IMR-90 (cell line): ENCODE measurements around the gene GAS7. TPM values are rescaled to one million over a fixed set of nuclear protein-coding genes. Genes with fewer than 3 reads are reported as not detected.

Experiments used
- ATAC-seq: fragments of 200-7000 bp; cut with Tn5 transposase; 2 replicates; pipeline ENCODE4 v1.9.1; 2020; ENCODE audit warnings: low read depth, mild to moderate bottlenecking, moderate library complexity
- BruUV-seq: library from RNA; stranded (reverse); fragments of 400-500 nt; replicated peaks from 2 replicates; lab custom pipeline; 2021; lab: Mats Ljungman, UMichigan
- CTCF ChIA-PET: fragments of 300-600 bp; formaldehyde crosslinking; extraction: SDS; loops from one replicate; lab custom pipeline; 2021; ENCODE audit warnings: antibody characterized with exemption; lab: Yijun Ruan, JAX
- POLR2A ChIA-PET: fragments of 300-600 bp; sonication (Branson Sonifier 250); formaldehyde crosslinking; loops from one replicate; lab custom pipeline; 2022; ENCODE audit warnings: antibody characterized with exemption; ENCODE audit not compliant: unreplicated experiment; lab: Charles Lee
- DNase-seq: peaks from one replicate; pipeline ENCODE4 v3.0.0; 2013
- H2AFZ ChIP-seq: replicated peaks from 2 replicates; pipeline ENCODE3; 2013; ENCODE audit warnings: low read length, mild to moderate bottlenecking; ENCODE audit not compliant: poor library complexity
- H2AK5ac ChIP-seq: 2 replicates; pipeline ENCODE4 v1.6.1; 2013; ENCODE audit warnings: low read depth, low read length, inconsistent platforms
- H2AK9ac ChIP-seq: replicated peaks from 2 replicates; pipeline ENCODE3; 2013; ENCODE audit warnings: mild to moderate bottlenecking, low read depth, low read length, moderate library complexity; ENCODE audit not compliant: poor library complexity
- H2BK120ac ChIP-seq: 2 replicates; pipeline ENCODE4 v1.6.1; 2013; ENCODE audit warnings: low read depth, low read length, inconsistent platforms
- H2BK15ac ChIP-seq: 3 replicates; pipeline ENCODE4 v1.6.1; 2013; ENCODE audit warnings: low read depth, low read length, inconsistent platforms
- H2BK20ac ChIP-seq: 2 replicates; pipeline ENCODE4 v1.6.1; 2013; ENCODE audit warnings: low read depth, mild to moderate bottlenecking, inconsistent platforms, low read length, moderate library complexity
- H2BK5ac ChIP-seq: 2 replicates; pipeline ENCODE4 v1.6.1; 2013; ENCODE audit warnings: mild to moderate bottlenecking, low read depth, low read length, inconsistent platforms; ENCODE audit not compliant: poor library complexity, severe bottlenecking
- H3K14ac ChIP-seq: replicated peaks from 2 replicates; pipeline ENCODE4 v1.6.1; 2013; ENCODE audit warnings: low read depth, low read length, inconsistent platforms
- H3K18ac ChIP-seq: 2 replicates; pipeline ENCODE4 v1.6.1; 2013; ENCODE audit warnings: low read depth, low read length, control low read depth
- H3K23ac ChIP-seq: 2 replicates; pipeline ENCODE4 v1.6.1; 2013; ENCODE audit warnings: low read depth, low read length, inconsistent platforms
- H3K27ac ChIP-seq: 2 replicates; pipeline ENCODE4 v1.5.1; 2013; ENCODE audit warnings: mild to moderate bottlenecking, control low read depth, low read length; ENCODE audit not compliant: insufficient read depth
- H3K27me3 ChIP-seq: 2 replicates; pipeline ENCODE4 v1.6.1; 2013; ENCODE audit warnings: low read length; ENCODE audit not compliant: control insufficient read depth, insufficient read depth
- H3K36me3 ChIP-seq: 2 replicates; pipeline ENCODE4 v1.6.1; 2013; ENCODE audit warnings: low read length, mixed read lengths; ENCODE audit not compliant: control insufficient read depth, insufficient read depth
- H3K4ac ChIP-seq: 2 replicates; pipeline ENCODE4 v1.6.1; 2013; ENCODE audit warnings: low read depth, low read length, inconsistent platforms
- H3K4me1 ChIP-seq: 2 replicates; pipeline ENCODE4 v1.6.1; 2013; ENCODE audit warnings: low read length, mixed read lengths; ENCODE audit not compliant: control insufficient read depth, insufficient read depth
- H3K4me2 ChIP-seq: 2 replicates; pipeline ENCODE4 v1.6.1; 2013; ENCODE audit warnings: low read depth, mild to moderate bottlenecking, control low read depth, low read length, moderate library complexity
- H3K4me3 ChIP-seq: 2 replicates; pipeline ENCODE4 v1.5.1; 2013; ENCODE audit warnings: low read depth, mild to moderate bottlenecking, control low read depth, low read length, moderate library complexity; ENCODE audit not compliant: insufficient read depth
- H3K56ac ChIP-seq: 2 replicates; pipeline ENCODE4 v1.6.1; 2013; ENCODE audit warnings: low read length, inconsistent platforms; ENCODE audit not compliant: insufficient read depth; ENCODE audit errors: extremely low read depth
- H3K79me1 ChIP-seq, 2 experiments: 2 replicates each; pipeline ENCODE4 v1.6.1; 2013; ENCODE audit warnings: low read length in 2 of 2, inconsistent platforms in 1 of 2, low read depth in 1 of 2
- H3K9ac ChIP-seq: 2 replicates; pipeline ENCODE4 v1.6.1; 2013; ENCODE audit warnings: low read depth, low read length, control low read depth
- H3K9me1 ChIP-seq: 2 replicates; pipeline ENCODE4 v1.6.1; 2013; ENCODE audit warnings: low read length, inconsistent platforms; ENCODE audit not compliant: insufficient read depth
- H3K9me3 ChIP-seq: 2 replicates; pipeline ENCODE4 v1.6.1; 2013; ENCODE audit warnings: low read length; ENCODE audit not compliant: control insufficient read depth, insufficient read depth
- H4K20me1 ChIP-seq: 2 replicates; pipeline ENCODE4 v1.6.1; 2013; ENCODE audit warnings: low read length, inconsistent platforms; ENCODE audit not compliant: insufficient read depth
- H4K5ac ChIP-seq: 2 replicates; pipeline ENCODE4 v1.6.1; 2013; ENCODE audit warnings: mild to moderate bottlenecking, low read depth, low read length, control low read depth
- H4K8ac ChIP-seq, 2 experiments: 2 replicates each; pipeline ENCODE4 v1.6.1; 2013; ENCODE audit warnings: low read depth in 2 of 2, low read length in 2 of 2, control low read depth in 1 of 2, inconsistent platforms in 1 of 2
- H4K91ac ChIP-seq: 2 replicates; pipeline ENCODE4 v1.6.1; 2013; ENCODE audit warnings: low read depth, low read length, inconsistent platforms; ENCODE audit not compliant: insufficient read depth
- CEBPB ChIP-seq: IDR thresholded peaks from 2 replicates; pipeline ENCODE4 v1.6.1; 2012; ENCODE audit warnings: low read depth, low read length, improper control_type of control experiment
- CHD1 ChIP-seq: IDR thresholded peaks from 2 replicates; pipeline ENCODE4 v1.6.1; 2012; ENCODE audit warnings: low read depth, low read length, improper control_type of control experiment
- FOS ChIP-seq: fragments of 150-350 bp; IDR thresholded peaks from 2 replicates; pipeline ENCODE4 v1.6.1; 2016; ENCODE audit warnings: low read depth, low read length
- MAFK ChIP-seq: IDR thresholded peaks from 2 replicates; pipeline ENCODE4 v1.6.1; 2012; ENCODE audit warnings: low read depth, low read length, improper control_type of control experiment
- MAZ ChIP-seq: IDR thresholded peaks from 2 replicates; pipeline ENCODE4 v1.6.1; 2012; ENCODE audit warnings: low read depth, mild to moderate bottlenecking, low read length, improper control_type of control experiment, moderate library complexity, borderline replicate concordance
- MXI1 ChIP-seq: IDR thresholded peaks from 2 replicates; pipeline ENCODE4 v1.6.1; 2012; ENCODE audit warnings: low read depth, mild to moderate bottlenecking, low read length, moderate library complexity, borderline replicate concordance
- NFE2L2 ChIP-seq: fragments of 150-350 bp; IDR thresholded peaks from 2 replicates; pipeline ENCODE4 v1.6.1; 2016; ENCODE audit warnings: low read depth, mild to moderate bottlenecking, low read length
- POLR2A ChIP-seq: IDR thresholded peaks from 2 replicates; pipeline ENCODE4 v1.6.1; 2012; ENCODE audit warnings: mild to moderate bottlenecking, low read depth, low read length
- RAD21 ChIP-seq: IDR thresholded peaks from 2 replicates; pipeline ENCODE4 v1.6.1; 2012; ENCODE audit warnings: low read length, improper control_type of control experiment
- RCOR1 ChIP-seq: IDR thresholded peaks from 2 replicates; pipeline ENCODE4 v1.6.1; 2012; ENCODE audit warnings: mild to moderate bottlenecking, low read length, improper control_type of control experiment; ENCODE audit not compliant: insufficient replicate concordance
- RFX5 ChIP-seq: IDR thresholded peaks from 2 replicates; pipeline ENCODE4 v1.8.0; 2012; ENCODE audit warnings: low read depth, mild to moderate bottlenecking, low read length, moderate library complexity
- SMC3 ChIP-seq: fragments of 150-350 bp; IDR thresholded peaks from 2 replicates; pipeline ENCODE4 v1.6.1; 2016; ENCODE audit warnings: low read depth, mild to moderate bottlenecking, antibody characterized with exemption, low read length, moderate library complexity
- WGBS, 2 experiments: methylation state at CpG; one replicate each; pipeline versions ENCODE4 v1.1.5 to v1.1.7; 2013; ENCODE audit warnings: missing lambda C conversion rate in 2 of 2; ENCODE audit not compliant: insufficient read length in 1 of 2; ENCODE audit errors: extremely low coverage in 2 of 2; 5-methylcytosine and 5-hydroxymethylcytosine counted together
- dilution Hi-C: fragments of 300-500 bp; cut with HindIII; formaldehyde crosslinking; loops from one replicate; pipeline ENCODE4 v1.14.3; 2018; ENCODE audit warnings: low sequenced_read_pairs; ENCODE audit not compliant: unreplicated experiment
- in situ Hi-C: fragments of 300-500 bp; cut with MboI; formaldehyde crosslinking; loops from 3 replicates; pipeline ENCODE4 v1.14.3; 2019; ENCODE audit warnings: low sequenced_read_pairs, inconsistent platforms, mixed read lengths
- intact Hi-C: fragments of 100-400 bp; cut with micrococcal nuclease; formaldehyde crosslinking; loops from 2 replicates; pipeline ENCODE4 v1.10.0; 2022
- polyA plus RNA-seq, 3 experiments: library from polyadenylated mRNA; depleted of rRNA; stranded (reverse); fragments of >200 nt; gene quantifications; 2 replicates each; pipeline ENCODE4 v1.2.3, GENCODE V29; 2012; ENCODE audit warnings: low replicate concordance in 1 of 3
- total RNA-seq: library from RNA; depleted of rRNA; stranded (reverse); fragments of >200 nt; gene quantifications from 2 replicates; pipeline ENCODE4 v1.2.3, GENCODE V29; 2012
- TF ChIP-seq, protein P1 (sequence below): conservative IDR thresholded peaks from 2 replicates; pipeline ENCODE4 v1.5.1; 2012; ENCODE audit warnings: mild to moderate bottlenecking, low read depth, low read length, improper control_type of control experiment
- TF ChIP-seq, protein P2 (sequence below): fragments of 150-350 bp; IDR thresholded peaks from 2 replicates; pipeline ENCODE4 v1.6.1; 2016; ENCODE audit warnings: low read depth, mild to moderate bottlenecking, low read length, moderate library complexity, borderline replicate concordance
- TF ChIP-seq, protein P3 (sequence below): fragments of 150-350 bp; IDR thresholded peaks from 2 replicates; pipeline ENCODE4 v1.6.1; 2017; ENCODE audit warnings: mild to moderate bottlenecking, antibody characterized with exemption, low read length, low read depth

Gene GAS7
- total and polyA plus RNA-seq, 2 of the 4 experiments (the other 2 are of a cell fraction) = 4.6 to 5.0 TPM

DNA sequence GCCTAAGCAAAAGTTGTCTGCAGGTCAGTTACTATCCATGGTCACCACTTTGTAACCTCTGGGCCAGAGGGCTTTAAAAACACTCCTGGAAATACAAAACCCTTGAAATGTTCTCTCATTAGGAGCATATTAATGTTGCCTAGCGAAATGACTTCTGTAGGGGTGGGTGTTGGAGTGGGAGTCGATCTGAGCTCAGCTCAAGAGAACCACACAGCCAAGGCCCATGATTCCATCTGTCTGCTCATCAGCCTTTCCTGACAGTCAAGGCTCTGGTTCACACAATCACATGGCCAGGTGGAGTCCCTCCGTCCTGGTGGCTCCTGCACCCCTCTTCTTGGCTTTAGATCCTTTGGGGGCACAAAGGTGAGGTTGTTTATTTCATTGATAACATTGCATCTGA lies 320.1 kb downstream of the GAS7 start:
- Histone ChIP-seq H2BK20ac (no peak overlapping the region), H4K91ac (no peak overlapping the region), H3K4ac (no peak overlapping the region), H2AFZ (no peak overlapping the region), H3K4me2 (no peak overlapping the region), H3K9me3 (peaks cover 5% of the 10 kb centered on the region), H2BK120ac (no peak overlapping the region), H4K20me1 (no peaks in the 10 kb centered on the region), H3K36me3 (no peaks in the 10 kb centered on the region), H3K4me3 (no peak overlapping the region), H2BK15ac (no peak overlapping the region), H2AK5ac (no peak overlapping the region), H3K23ac (no peak overlapping the region), H4K5ac (no peak overlapping the region), H3K79me1 (no peaks in the 10 kb centered on the region), H3K4me1 (no peaks in the 10 kb centered on the region; the same call in 1 of the 2 replicates), H4K8ac (no peak overlapping the region), H3K56ac (no peak overlapping the region), H3K14ac (no peak overlapping the region), H3K9ac (no peak overlapping the region), H3K27ac (no peak overlapping the region), H2AK9ac (no peak overlapping the region), H3K27me3 (no peaks in the 10 kb centered on the region), H2BK5ac (no peak overlapping the region), H3K18ac (no peak overlapping the region), H3K9me1 (no peaks in the 10 kb centered on the region)
- BruUV-seq = no TSS peak
- ChIA-PET POLR2A (interaction anchor here (0.6 to 0.9 kb wide), 2 partner anchors 21 to 119 kb away, joined by 3 to 5 read pairs; no protein-coding TSS in a partner anchor), CTCF (interaction anchor here (1.2 kb wide), 1 partner anchor 12 kb away, joined by 5 read pairs; no protein-coding TSS in a partner anchor)
- no peak for DNase-seq
- dilution Hi-C loops = no loop called here
- in situ Hi-C loops = no loop called here
- WGBS, 2 experiments = no CpG with 5 or more reads among the region's 3 CpGs
- ATAC-seq = no peak
- intact Hi-C loops = loop anchor here (1.0 kb wide), 1 partner anchor 22 kb away; no protein-coding TSS in a partner anchor
- TF ChIP-seq CEBPB (no peak), SMC3 (no peak), MAFK (no peak), RCOR1 (no peak), NFE2L2 (no peak), POLR2A (no peak), CHD1 (no peak), RFX5 (no peak), RAD21 (no peak), MAZ (no peak), MXI1 (no peak), FOS (no peak)
- TF ChIP-seq, protein P1, sequence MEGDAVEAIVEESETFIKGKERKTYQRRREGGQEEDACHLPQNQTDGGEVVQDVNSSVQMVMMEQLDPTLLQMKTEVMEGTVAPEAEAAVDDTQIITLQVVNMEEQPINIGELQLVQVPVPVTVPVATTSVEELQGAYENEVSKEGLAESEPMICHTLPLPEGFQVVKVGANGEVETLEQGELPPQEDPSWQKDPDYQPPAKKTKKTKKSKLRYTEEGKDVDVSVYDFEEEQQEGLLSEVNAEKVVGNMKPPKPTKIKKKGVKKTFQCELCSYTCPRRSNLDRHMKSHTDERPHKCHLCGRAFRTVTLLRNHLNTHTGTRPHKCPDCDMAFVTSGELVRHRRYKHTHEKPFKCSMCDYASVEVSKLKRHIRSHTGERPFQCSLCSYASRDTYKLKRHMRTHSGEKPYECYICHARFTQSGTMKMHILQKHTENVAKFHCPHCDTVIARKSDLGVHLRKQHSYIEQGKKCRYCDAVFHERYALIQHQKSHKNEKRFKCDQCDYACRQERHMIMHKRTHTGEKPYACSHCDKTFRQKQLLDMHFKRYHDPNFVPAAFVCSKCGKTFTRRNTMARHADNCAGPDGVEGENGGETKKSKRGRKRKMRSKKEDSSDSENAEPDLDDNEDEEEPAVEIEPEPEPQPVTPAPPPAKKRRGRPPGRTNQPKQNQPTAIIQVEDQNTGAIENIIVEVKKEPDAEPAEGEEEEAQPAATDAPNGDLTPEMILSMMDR = no peak
- TF ChIP-seq, protein P2, sequence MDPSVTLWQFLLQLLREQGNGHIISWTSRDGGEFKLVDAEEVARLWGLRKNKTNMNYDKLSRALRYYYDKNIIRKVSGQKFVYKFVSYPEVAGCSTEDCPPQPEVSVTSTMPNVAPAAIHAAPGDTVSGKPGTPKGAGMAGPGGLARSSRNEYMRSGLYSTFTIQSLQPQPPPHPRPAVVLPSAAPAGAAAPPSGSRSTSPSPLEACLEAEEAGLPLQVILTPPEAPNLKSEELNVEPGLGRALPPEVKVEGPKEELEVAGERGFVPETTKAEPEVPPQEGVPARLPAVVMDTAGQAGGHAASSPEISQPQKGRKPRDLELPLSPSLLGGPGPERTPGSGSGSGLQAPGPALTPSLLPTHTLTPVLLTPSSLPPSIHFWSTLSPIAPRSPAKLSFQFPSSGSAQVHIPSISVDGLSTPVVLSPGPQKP = no peak
- TF ChIP-seq, protein P3, sequence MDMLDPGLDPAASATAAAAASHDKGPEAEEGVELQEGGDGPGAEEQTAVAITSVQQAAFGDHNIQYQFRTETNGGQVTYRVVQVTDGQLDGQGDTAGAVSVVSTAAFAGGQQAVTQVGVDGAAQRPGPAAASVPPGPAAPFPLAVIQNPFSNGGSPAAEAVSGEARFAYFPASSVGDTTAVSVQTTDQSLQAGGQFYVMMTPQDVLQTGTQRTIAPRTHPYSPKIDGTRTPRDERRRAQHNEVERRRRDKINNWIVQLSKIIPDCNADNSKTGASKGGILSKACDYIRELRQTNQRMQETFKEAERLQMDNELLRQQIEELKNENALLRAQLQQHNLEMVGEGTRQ = no peak
